OCI-LY7 (cell line): ENCODE data around the gene UHRF1. TPM values are rescaled to one million over a fixed set of nuclear protein-coding genes. Genes with fewer than 3 reads are reported as not detected.
A peak's percentile ranks its signal among the peaks of the same experiment; 100 is the strongest.

Source experiments
- BruUV-seq: library from RNA; stranded (reverse); fragments of 400-500 nt; replicated peaks from 2 replicates; lab custom pipeline; 2021; lab: Mats Ljungman, UMichigan
- CTCF ChIA-PET: fragments of 300-600 bp; sonication (Branson Sonifier 250); formaldehyde crosslinking; loops from one replicate; lab custom pipeline; 2022; ENCODE audit warnings: antibody characterized with exemption; ENCODE audit not compliant: unreplicated experiment; lab: Charles Lee
- POLR2A ChIA-PET: fragments of 300-600 bp; sonication (Branson Sonifier 250); formaldehyde crosslinking; loops from one replicate; lab custom pipeline; 2022; ENCODE audit warnings: antibody characterized with exemption; lab: Charles Lee
- DNase-seq: peaks from one replicate; pipeline ENCODE4 v3.0.0-alpha.2; 2015; ENCODE audit warnings: low spot score
- H2AFZ ChIP-seq: fragments of 200-600 bp; sonication (generic), shearing (Covaris generic); 2 replicates; pipeline ENCODE4 v1.6.1; 2014; ENCODE audit warnings: mild to moderate bottlenecking, antibody characterized with exemption, low read length, moderate library complexity
- H3K27ac ChIP-seq: fragments of 200-600 bp; sonication (generic); 2 replicates; pipeline ENCODE4 v1.5.1; 2014; ENCODE audit warnings: mixed run types, low read depth, mild to moderate bottlenecking, moderate library complexity, low read length, inconsistent platforms; ENCODE audit not compliant: poor library complexity, severe bottlenecking
- H3K36me3 ChIP-seq: fragments of 200-600 bp; sonication (generic); 2 replicates; pipeline ENCODE4 v1.6.1; 2014; ENCODE audit warnings: mild to moderate bottlenecking, antibody characterized with exemption, low read length, moderate library complexity, mixed read lengths; ENCODE audit not compliant: insufficient read depth
- H3K4me1 ChIP-seq: fragments of 200-600 bp; sonication (generic); 2 replicates; pipeline ENCODE4 v1.5.1; 2014; ENCODE audit warnings: mild to moderate bottlenecking, low read length; ENCODE audit not compliant: insufficient read depth, poor library complexity, severe bottlenecking
- H3K4me2 ChIP-seq: fragments of 200-600 bp; sonication (generic); 2 replicates; pipeline ENCODE4 v1.6.1; 2014; ENCODE audit warnings: mild to moderate bottlenecking, low read length
- H3K4me3 ChIP-seq: fragments of 200-600 bp; sonication (generic); 2 replicates; pipeline ENCODE4 v1.5.1; 2014; ENCODE audit warnings: mild to moderate bottlenecking, low read depth, low read length; ENCODE audit not compliant: poor library complexity, severe bottlenecking
- H3K79me2 ChIP-seq: fragments of 200-600 bp; sonication (generic); 2 replicates; pipeline ENCODE4 v1.6.1; 2016; ENCODE audit warnings: low read depth, mild to moderate bottlenecking, low read length, moderate library complexity, mixed read lengths; ENCODE audit not compliant: insufficient read depth
- H3K9me2 ChIP-seq: fragments of 200-600 bp; sonication (generic); 2 replicates; pipeline ENCODE4 v1.6.1; 2016; ENCODE audit warnings: mild to moderate bottlenecking, low read length, mixed read lengths; ENCODE audit not compliant: insufficient read depth
- H3K9me3 ChIP-seq: fragments of 200-600 bp; sonication (generic); 2 replicates; pipeline ENCODE4 v1.6.1; 2014; ENCODE audit warnings: mild to moderate bottlenecking, mixed run types, low read length, mixed read lengths
- H4K20me1 ChIP-seq: fragments of 200-600 bp; sonication (generic); 2 replicates; pipeline ENCODE4 v1.6.1; 2014; ENCODE audit warnings: mild to moderate bottlenecking, antibody characterized with exemption, low read length, moderate library complexity, mixed read lengths; ENCODE audit not compliant: insufficient read depth
- EZH2phosphoT487 ChIP-seq: fragments of 200-600 bp; sonication (generic); IDR thresholded peaks from 2 replicates; pipeline ENCODE4 v1.6.1; 2018; ENCODE audit warnings: low read depth, borderline replicate concordance, mild to moderate bottlenecking, mixed run types, antibody characterized with exemption, low read length, moderate library complexity, mixed read lengths
- intact Hi-C: fragments of 100-400 bp; cut with micrococcal nuclease; formaldehyde crosslinking; loops from one replicate; pipeline ENCODE4 v1.10.0; 2022; ENCODE audit not compliant: unreplicated experiment
- total RNA-seq, 2 experiments: library from RNA; depleted of rRNA in 1 of 2; stranded (reverse); fragments of >200 nt in 1 of 2; shearing (Covaris generic) in 1 of 2; gene quantifications; 2 replicates each; pipeline ENCODE4 v1.2.3, GENCODE V29; 2014 to 2022
- TF ChIP-seq, protein P1 (sequence below): fragments of 200-600 bp; sonication (generic); conservative IDR thresholded peaks from 2 replicates; pipeline ENCODE4 v1.5.1; 2014; ENCODE audit warnings: mild to moderate bottlenecking, antibody characterized with exemption, low read length, moderate library complexity, mixed read lengths

The UHRF1 gene
- total RNA-seq, 2 experiments from 2014 or later = 141 to 186 TPM

DNA sequence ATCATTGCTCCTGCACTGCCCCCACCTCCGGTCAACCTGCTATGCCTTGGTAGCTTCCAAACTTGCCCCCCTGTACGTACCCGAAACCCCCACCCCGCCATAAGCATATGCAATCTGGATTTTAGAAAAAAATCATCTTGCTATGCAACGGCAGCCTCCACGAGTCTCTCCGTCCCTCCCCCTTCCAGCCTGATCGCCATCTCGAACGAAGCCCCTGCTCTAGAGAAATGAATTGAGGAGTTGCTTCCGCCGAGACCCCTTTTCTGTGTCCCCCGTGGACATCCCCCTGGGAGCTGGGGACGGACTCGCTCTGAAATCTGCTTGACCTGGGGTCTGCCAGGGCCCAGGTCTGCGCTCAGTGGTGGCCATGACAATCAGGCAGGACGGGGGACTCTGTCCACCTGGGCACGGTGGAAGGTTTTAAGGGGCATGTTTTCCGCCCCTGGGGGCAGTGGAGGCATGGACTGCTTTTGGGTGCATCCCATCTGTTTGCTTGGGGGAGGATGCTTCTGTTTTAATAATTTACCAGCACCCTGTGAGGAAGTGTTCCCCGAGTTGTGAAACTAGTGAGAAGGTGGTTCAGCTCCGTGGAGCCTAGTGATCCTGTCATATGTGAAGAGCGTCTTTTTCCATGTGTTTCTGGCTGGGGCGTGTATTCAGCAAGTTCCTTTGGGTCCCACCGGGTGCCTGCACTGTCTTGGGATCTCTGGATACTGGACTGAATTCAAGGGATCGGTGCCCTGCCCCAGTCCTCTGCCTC, 60.7 kb downstream of the UHRF1 start:
- BruUV-seq = TSS peak; percentile 39
- intact Hi-C loops = loop anchor here (10.0 kb wide), 1 partner anchor 105 kb away; the partner anchor contains the start of gene PLIN3

DNA sequence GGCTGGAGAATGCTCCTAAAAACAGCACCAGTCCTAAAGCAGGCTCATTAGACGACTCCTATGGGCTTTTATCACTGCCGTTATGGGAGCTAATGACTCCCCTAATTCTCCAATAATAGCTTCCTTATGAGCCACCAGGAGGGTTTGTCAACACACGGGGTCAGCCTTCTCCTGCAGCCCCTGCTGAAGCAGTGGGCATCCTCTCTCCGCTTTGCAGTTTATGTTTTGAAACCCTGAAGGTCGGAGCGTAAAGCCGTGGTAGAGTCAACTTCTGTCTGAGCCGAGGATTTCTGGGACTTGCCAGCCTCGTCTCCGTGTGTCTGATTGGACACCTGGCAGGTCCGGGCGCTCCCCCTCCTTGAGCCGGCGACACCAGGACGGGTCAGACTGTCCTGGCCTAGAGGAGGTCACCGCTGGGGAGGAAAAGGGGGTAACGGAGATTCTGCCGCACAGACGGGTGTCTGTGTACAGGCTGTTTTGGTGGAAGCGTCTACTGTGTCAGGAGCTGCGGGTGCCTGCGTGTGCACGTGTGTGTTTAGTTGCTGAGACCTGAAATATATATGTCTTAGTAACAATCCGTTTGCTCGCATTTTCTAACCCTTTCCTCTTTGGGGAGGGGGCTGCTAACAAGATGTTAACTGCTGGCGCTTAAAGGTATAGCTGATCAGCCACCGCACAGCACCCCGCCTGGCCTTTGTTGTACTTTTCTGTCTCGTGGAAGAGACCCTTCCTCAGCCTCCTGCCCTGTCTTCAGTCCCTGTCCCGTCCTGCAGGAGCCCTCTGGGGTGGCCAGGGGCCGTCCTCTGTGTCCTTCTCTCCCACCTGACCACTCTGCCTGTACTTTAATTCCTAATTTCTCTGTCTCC, 61.5 kb downstream of the UHRF1 start:
- intact Hi-C loops = no loop called here
- Histone ChIP-seq H3K79me2 (peaks cover 9% of the 10 kb centered on the region; the same call in 1 of the 2 replicates), H3K9me2 (no peaks in the 10 kb centered on the region), H4K20me1 (no peaks in the 10 kb centered on the region), H3K4me1 (peaks cover 33% of the 10 kb centered on the region), H3K4me2 (peak overlapping the region; percentile 100), H3K9me3 (no peaks in the 10 kb centered on the region), H3K36me3 (peaks cover 7% of the 10 kb centered on the region; the same call in 1 of the 2 replicates), H2AFZ (no peak overlapping the region), H3K27ac (no peak overlapping the region), H3K4me3 (peak overlapping the region; percentile 85)
- DNase-seq = no peak
- ChIA-PET CTCF (no interaction called here), POLR2A (interaction anchor here (0.5 kb wide), 1 partner anchor 57 kb away, joined by 3 read pairs; no protein-coding TSS in a partner anchor)
- TF ChIP-seq, protein P1, sequence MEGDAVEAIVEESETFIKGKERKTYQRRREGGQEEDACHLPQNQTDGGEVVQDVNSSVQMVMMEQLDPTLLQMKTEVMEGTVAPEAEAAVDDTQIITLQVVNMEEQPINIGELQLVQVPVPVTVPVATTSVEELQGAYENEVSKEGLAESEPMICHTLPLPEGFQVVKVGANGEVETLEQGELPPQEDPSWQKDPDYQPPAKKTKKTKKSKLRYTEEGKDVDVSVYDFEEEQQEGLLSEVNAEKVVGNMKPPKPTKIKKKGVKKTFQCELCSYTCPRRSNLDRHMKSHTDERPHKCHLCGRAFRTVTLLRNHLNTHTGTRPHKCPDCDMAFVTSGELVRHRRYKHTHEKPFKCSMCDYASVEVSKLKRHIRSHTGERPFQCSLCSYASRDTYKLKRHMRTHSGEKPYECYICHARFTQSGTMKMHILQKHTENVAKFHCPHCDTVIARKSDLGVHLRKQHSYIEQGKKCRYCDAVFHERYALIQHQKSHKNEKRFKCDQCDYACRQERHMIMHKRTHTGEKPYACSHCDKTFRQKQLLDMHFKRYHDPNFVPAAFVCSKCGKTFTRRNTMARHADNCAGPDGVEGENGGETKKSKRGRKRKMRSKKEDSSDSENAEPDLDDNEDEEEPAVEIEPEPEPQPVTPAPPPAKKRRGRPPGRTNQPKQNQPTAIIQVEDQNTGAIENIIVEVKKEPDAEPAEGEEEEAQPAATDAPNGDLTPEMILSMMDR = no peak
- no peak for TF ChIP-seq EZH2phosphoT487
- BruUV-seq = no TSS peak

More for the DNA sequence above, 60.7 kb downstream of the UHRF1 start:
- CTCF ChIA-PET = no interaction called here
- no peak for TF ChIP-seq EZH2phosphoT487
- TF ChIP-seq, protein P1 = no peak
- POLR2A ChIA-PET = no interaction called here
- H3K36me3 ChIP-seq = peaks cover 14% of the 10 kb centered on the region
- H3K4me3 ChIP-seq = peak overlapping the region; percentile 85
- peak overlapping the region; percentile 100 for H3K4me2 ChIP-seq
- no peak overlapping the region for H2AFZ ChIP-seq
- H4K20me1 ChIP-seq = no peaks in the 10 kb centered on the region
- H3K4me1 ChIP-seq = peaks cover 34% of the 10 kb centered on the region
- no peaks in the 10 kb centered on the region for H3K9me3 ChIP-seq
- H3K9me2 ChIP-seq = no peaks in the 10 kb centered on the region
- H3K27ac ChIP-seq = no peak overlapping the region
- H3K79me2 ChIP-seq = peaks cover 9% of the 10 kb centered on the region; the same call in 1 of the 2 replicates
- peak; percentile 43 for DNase-seq
